K562 (cell line): ENCODE data around the gene P2RY14. TPM values are rescaled to one million over a fixed set of nuclear protein-coding genes. Genes with fewer than 3 reads are reported as not detected.

ENCODE experiments used
- AFF1 ChIP-seq, 2 experiments: fragments of 450-650 bp; IDR thresholded peaks; 2 replicates each; pipeline ENCODE4 v1.6.1; 2018; ENCODE audit warnings: mild to moderate bottlenecking in 2 of 2, low read depth in 1 of 2; ENCODE audit not compliant: partially characterized antibody in 2 of 2
- CCAR2 ChIP-seq: fragments of 200-400 bp; formaldehyde crosslinking; IDR thresholded peaks from 2 replicates; pipeline ENCODE4 v1.6.1; 2017; ENCODE audit warnings: mild to moderate bottlenecking, low read depth, low read length
- CUX1 ChIP-seq: fragments of 200-800 bp; sonication (Bioruptor generic); IDR thresholded peaks from 2 replicates; pipeline ENCODE4 v1.6.1; 2016; ENCODE audit warnings: missing genetic modification characterization, missing compliant biosample characterization
- ETV1 ChIP-seq: fragments of 450-650 bp; conservative IDR thresholded peaks from 2 replicates; pipeline ENCODE4 v1.6.1; 2016; ENCODE audit warnings: missing genetic modification characterization, control low read depth, low read depth, missing compliant biosample characterization
- NFXL1 ChIP-seq: fragments of 450-650 bp; formaldehyde crosslinking; IDR thresholded peaks from 2 replicates; pipeline ENCODE4 v1.4.0; 2021; ENCODE audit warnings: mild to moderate bottlenecking
- TCF3 ChIP-seq: sonication (generic); formaldehyde crosslinking; IDR thresholded peaks from 2 replicates; pipeline ENCODE4 v1.4.0; 2020; ENCODE audit warnings: mild to moderate bottlenecking, missing genetic modification reagents
- ZNF232 ChIP-seq: sonication (generic); formaldehyde crosslinking; IDR thresholded peaks from 2 replicates; pipeline ENCODE4 v1.8.0; 2022; ENCODE audit warnings: mild to moderate bottlenecking, missing genetic modification reagents
- polyA plus RNA-seq, 8 experiments: library from polyadenylated mRNA; depleted of rRNA in 4 of 8; stranded (reverse) in 5 of 8; unstranded in 3 of 8; fragments of >200 nt; fragmentation: Nextera tagmentation in 2 of 8; fragmentation: Illumina TruSeq in 1 of 8; extraction: Ambion mirVana in 2 of 8; extraction: Trizol in 1 of 8; gene quantifications; 2 replicates each; pipeline versions ENCODE4 v1.2.1 to v1.2.3, GENCODE V29; 2011 to 2014; ENCODE audit warnings: inconsistent platforms in 1 of 8, missing spikeins in 1 of 8
- total RNA-seq, 7 experiments: library from RNA; depleted of rRNA in 6 of 7; stranded (reverse); fragments of >200 nt in 6 of 7; fragmentation: Illumina TruSeq in 2 of 7; extraction: Trizol in 2 of 7; gene quantifications; 2 replicates each; pipeline versions ENCODE4 v1.2.1 to v1.2.3, GENCODE V29; 2011 to 2021; ENCODE audit warnings: low replicate concordance in 1 of 7
- TF ChIP-seq, protein P1 (sequence below): fragments of 200-400 bp; formaldehyde crosslinking; IDR thresholded peaks from 2 replicates; pipeline ENCODE4 v1.6.1; 2017; ENCODE audit warnings: mild to moderate bottlenecking, low read depth, low read length, moderate library complexity
- TF ChIP-seq, protein P2 (sequence below): fragments of 450-650 bp; IDR thresholded peaks from 2 replicates; pipeline ENCODE4 v1.6.1; 2017; ENCODE audit warnings: antibody characterized with exemption, mild to moderate bottlenecking

P2RY14 gene
- total and polyA plus RNA-seq, 9 of the 15 experiments (the other 6 are each of a cell fraction or from before 2014, with no cell fraction given): not detected

DNA sequence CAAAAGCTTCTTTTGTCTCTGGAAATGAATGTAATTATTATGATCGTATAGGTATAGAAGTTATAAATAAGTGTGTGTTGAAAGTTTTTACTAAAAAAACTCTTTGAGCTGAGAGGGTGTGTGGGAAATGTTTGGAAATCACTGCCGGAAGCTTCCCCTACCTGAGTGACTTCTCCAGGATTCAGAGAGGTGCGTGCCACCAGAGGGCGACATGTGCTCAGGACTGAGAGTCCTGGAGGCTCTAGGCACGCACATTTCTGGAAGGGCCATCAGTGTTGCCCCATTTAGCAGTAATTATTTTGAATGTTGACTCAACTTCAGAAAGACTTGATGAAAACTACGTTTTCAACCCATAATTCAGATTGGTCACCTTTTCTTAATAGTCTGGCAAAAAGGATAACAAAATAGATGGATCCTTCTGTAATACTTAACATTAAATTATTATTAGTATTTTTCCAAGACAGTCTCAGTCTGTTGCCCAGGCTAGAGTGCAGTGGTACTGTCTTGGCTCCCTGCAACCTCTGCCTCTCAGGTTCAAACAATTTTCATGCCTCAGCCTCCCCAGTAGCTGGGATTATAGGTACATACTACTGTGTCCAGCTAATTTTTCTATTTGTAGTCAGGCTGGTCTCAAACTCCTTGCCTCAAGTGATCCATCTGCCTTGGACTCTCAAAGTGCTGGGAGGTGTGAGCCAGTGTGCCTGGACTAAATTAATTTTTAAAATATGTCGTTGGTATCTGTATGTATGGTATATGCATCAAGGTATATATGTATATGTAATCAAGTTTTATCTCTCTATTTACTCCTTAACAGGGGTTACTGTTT lies 109.9 kb downstream of the P2RY14 start (continued):
- TF ChIP-seq CUX1: no peak
- TF ChIP-seq AFF1 (IDR thresholded peaks at IDR 0.05; ENCODE audit: low read depth in 1 of 2, partially characterized antibody in 2 of 2): no peak
- TF ChIP-seq NFXL1: no peak
- TF ChIP-seq, protein P1, sequence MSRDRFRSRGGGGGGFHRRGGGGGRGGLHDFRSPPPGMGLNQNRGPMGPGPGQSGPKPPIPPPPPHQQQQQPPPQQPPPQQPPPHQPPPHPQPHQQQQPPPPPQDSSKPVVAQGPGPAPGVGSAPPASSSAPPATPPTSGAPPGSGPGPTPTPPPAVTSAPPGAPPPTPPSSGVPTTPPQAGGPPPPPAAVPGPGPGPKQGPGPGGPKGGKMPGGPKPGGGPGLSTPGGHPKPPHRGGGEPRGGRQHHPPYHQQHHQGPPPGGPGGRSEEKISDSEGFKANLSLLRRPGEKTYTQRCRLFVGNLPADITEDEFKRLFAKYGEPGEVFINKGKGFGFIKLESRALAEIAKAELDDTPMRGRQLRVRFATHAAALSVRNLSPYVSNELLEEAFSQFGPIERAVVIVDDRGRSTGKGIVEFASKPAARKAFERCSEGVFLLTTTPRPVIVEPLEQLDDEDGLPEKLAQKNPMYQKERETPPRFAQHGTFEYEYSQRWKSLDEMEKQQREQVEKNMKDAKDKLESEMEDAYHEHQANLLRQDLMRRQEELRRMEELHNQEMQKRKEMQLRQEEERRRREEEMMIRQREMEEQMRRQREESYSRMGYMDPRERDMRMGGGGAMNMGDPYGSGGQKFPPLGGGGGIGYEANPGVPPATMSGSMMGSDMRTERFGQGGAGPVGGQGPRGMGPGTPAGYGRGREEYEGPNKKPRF: no peak
- TF ChIP-seq CCAR2: no peak
- TF ChIP-seq TCF3: no peak
- TF ChIP-seq ETV1 (tag): 0 out of 2 replicates have a peak, but pooled peaks have one; percentile 16
- TF ChIP-seq, protein P2, sequence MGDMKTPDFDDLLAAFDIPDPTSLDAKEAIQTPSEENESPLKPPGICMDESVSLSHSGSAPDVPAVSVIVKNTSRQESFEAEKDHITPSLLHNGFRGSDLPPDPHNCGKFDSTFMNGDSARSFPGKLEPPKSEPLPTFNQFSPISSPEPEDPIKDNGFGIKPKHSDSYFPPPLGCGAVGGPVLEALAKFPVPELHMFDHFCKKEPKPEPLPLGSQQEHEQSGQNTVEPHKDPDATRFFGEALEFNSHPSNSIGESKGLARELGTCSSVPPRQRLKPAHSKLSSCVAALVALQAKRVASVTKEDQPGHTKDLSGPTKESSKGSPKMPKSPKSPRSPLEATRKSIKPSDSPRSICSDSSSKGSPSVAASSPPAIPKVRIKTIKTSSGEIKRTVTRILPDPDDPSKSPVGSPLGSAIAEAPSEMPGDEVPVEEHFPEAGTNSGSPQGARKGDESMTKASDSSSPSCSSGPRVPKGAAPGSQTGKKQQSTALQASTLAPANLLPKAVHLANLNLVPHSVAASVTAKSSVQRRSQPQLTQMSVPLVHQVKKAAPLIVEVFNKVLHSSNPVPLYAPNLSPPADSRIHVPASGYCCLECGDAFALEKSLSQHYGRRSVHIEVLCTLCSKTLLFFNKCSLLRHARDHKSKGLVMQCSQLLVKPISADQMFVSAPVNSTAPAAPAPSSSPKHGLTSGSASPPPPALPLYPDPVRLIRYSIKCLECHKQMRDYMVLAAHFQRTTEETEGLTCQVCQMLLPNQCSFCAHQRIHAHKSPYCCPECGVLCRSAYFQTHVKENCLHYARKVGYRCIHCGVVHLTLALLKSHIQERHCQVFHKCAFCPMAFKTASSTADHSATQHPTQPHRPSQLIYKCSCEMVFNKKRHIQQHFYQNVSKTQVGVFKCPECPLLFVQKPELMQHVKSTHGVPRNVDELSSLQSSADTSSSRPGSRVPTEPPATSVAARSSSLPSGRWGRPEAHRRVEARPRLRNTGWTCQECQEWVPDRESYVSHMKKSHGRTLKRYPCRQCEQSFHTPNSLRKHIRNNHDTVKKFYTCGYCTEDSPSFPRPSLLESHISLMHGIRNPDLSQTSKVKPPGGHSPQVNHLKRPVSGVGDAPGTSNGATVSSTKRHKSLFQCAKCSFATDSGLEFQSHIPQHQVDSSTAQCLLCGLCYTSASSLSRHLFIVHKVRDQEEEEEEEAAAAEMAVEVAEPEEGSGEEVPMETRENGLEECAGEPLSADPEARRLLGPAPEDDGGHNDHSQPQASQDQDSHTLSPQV: no peak
- no peak for TF ChIP-seq ZNF232 (CRISPR knock-in tag)
